Testis (tissue), 2 donors: ENCODE results near the gene PTPN9.

ENCODE experiments used
- CTCF ChIP-seq, 3 experiments: fragments of 450-650 bp in 2 of 3; fragments of 200-600 bp in 1 of 3; sonication (generic) in 1 of 3; IDR thresholded peaks; one replicate each; pipeline ENCODE4 v1.5.1; 2016 to 2019; ENCODE audit warnings: antibody characterized with exemption in 3 of 3, mild to moderate bottlenecking in 2 of 3, moderate library complexity in 1 of 3
- POLR2A ChIP-seq: fragments of 450-650 bp; IDR thresholded peaks from one replicate; pipeline ENCODE4 v1.6.1; 2017; ENCODE audit warnings: antibody characterized with exemption, mild to moderate bottlenecking, moderate library complexity

- no peak for TF ChIP-seq CTCF (IDR thresholded peaks at IDR 0.05)
- TF ChIP-seq POLR2A = no peak
Measured at GRCh38 chr15:75590239-75590638, 11.1 kb upstream of the PTPN9 start.
